OCI-LY3 (cell line): Measurements from ENCODE around the gene XPA.

ENCODE experiments used
- H2AFZ ChIP-seq: fragments of 200-600, 300-600 bp; shearing (Covaris generic); 2 replicates; pipeline ENCODE4 v1.6.0; 2014; ENCODE audit warnings: antibody characterized with exemption, low read depth, low read length
- H3K27ac ChIP-seq: fragments of 200-600, 300-600 bp; sonication (generic); 2 replicates; pipeline ENCODE4 v1.5.1; 2014; ENCODE audit warnings: mild to moderate bottlenecking, low read length, moderate library complexity, mixed read lengths
- H3K27me3 ChIP-seq: fragments of 200-600, 300-600 bp; sonication (generic); 2 replicates; pipeline ENCODE4 v1.6.1; 2014; ENCODE audit warnings: low read depth, low read length, mixed read lengths
- H3K36me3 ChIP-seq: fragments of 200-600, 300-600 bp; sonication (generic); replicated peaks from 2 replicates; pipeline ENCODE3; 2014; ENCODE audit warnings: low read depth, low read length, mixed read lengths
- H3K4me1 ChIP-seq: fragments of 300-600, 200-600 bp; sonication (generic); 2 replicates; pipeline ENCODE4 v1.6.1; 2014; ENCODE audit warnings: low read length, mixed read lengths
- H3K4me2 ChIP-seq: fragments of 200-600, 300-600 bp; sonication (generic); 2 replicates; pipeline ENCODE4 v1.6.1; 2014; ENCODE audit warnings: low read length, mixed read lengths
- H3K4me3 ChIP-seq: fragments of 300-600, 200-600 bp; sonication (generic); 2 replicates; pipeline ENCODE4 v1.5.1; 2014; ENCODE audit warnings: antibody characterized with exemption, mild to moderate bottlenecking, low read length, moderate library complexity
- H3K79me2 ChIP-seq: fragments of 300-600, 200-600 bp; shearing (Covaris generic); 2 replicates; pipeline ENCODE4 v1.6.1; 2014; ENCODE audit warnings: mild to moderate bottlenecking, low read length, mixed read lengths
- H3K9ac ChIP-seq: fragments of 300-600, 200-600 bp; shearing (Covaris generic); 2 replicates; pipeline ENCODE4 v1.6.0; 2014; ENCODE audit warnings: mild to moderate bottlenecking, low read length, moderate library complexity
- H3K9me3 ChIP-seq: fragments of 200-600, 300-600 bp; shearing (Covaris generic); 2 replicates; pipeline ENCODE4 v1.6.1; 2014; ENCODE audit warnings: low read length, mixed read lengths; ENCODE audit not compliant: insufficient read depth
- H4K20me1 ChIP-seq: fragments of 200-600, 300-600 bp; sonication (generic); 2 replicates; pipeline ENCODE4 v1.6.1; 2016; ENCODE audit warnings: low read length, mixed read lengths; ENCODE audit not compliant: insufficient read depth
- EZH2phosphoT487 ChIP-seq: fragments of 200-600 bp; shearing (Covaris generic); IDR thresholded peaks from 2 replicates; pipeline ENCODE4 v1.6.1; 2018; ENCODE audit warnings: antibody characterized with exemption, mixed run types, low read depth
- TF ChIP-seq, protein P1 (sequence below): fragments of 200-600, 300-600 bp; sonication (generic); IDR thresholded peaks from 2 replicates; pipeline ENCODE4 v1.5.1; 2014; ENCODE audit warnings: antibody characterized with exemption, low read length, low read depth

The XPA gene

DNA sequence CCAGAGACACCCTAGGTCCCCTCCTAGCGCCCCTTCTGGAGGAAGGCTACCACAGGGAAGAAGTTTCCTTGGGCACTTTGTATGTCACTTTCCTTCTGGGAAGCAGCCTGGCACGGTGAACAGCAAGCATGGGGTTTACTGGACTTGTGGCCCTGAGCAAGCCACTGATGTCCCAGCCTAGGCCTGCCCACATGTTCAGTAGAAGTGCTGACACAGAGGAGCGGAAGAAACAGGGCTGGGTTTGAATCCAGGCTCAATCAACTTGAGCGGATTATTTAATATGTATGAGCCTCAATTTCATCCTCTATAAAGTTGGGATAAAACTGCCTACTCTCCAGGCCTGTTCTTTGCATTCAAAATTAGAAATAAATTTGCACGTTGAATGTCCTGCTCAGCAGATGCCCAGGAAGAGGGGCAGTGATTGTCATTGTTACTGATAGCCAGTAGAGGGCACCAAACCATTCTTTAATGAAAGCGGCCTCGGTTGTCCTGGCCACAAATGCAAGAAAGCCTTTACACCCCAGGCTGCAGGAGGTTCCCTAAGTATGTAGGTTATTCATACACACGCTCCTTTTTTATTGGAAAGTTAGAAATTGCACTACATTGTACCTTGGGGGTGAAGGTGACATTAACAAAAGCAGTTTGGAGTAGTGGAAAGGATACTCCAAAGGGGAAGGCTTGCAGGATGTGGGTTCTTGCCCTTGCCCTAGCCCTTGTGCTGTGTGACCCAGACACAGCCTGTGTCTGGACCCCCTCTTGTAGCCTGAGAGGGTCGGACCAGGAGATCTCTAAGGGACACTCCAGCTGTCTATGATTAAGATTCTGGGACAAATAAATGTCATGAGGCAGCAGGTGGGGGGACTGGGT lies 13.4 kb upstream of the XPA start:
- TF ChIP-seq EZH2phosphoT487: no peak
- TF ChIP-seq, protein P1, sequence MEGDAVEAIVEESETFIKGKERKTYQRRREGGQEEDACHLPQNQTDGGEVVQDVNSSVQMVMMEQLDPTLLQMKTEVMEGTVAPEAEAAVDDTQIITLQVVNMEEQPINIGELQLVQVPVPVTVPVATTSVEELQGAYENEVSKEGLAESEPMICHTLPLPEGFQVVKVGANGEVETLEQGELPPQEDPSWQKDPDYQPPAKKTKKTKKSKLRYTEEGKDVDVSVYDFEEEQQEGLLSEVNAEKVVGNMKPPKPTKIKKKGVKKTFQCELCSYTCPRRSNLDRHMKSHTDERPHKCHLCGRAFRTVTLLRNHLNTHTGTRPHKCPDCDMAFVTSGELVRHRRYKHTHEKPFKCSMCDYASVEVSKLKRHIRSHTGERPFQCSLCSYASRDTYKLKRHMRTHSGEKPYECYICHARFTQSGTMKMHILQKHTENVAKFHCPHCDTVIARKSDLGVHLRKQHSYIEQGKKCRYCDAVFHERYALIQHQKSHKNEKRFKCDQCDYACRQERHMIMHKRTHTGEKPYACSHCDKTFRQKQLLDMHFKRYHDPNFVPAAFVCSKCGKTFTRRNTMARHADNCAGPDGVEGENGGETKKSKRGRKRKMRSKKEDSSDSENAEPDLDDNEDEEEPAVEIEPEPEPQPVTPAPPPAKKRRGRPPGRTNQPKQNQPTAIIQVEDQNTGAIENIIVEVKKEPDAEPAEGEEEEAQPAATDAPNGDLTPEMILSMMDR: peak; percentile 83
- H2AFZ ChIP-seq: 0 out of 2 replicates have a peak overlapping the region, but pooled peaks have one; percentile 20

DNA sequence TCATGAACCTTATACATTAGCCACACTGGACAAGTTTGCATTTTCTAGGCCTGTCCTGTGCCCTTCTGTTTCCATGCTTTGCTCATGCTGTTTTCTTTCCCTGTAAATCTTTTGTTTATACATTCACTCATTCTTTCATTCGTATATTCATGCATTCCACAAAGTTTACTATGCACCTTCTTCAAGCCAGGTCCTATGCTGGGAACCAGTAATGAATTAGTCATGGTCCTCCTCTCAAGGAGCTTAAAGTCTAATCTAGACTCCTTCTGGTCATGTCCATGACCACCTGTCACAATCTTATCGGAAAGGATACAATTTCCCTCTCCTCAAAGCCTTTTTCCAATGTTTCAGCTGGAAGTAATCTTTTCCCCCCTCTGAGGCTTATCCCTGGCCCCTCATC lies 9.1 kb upstream of the XPA start:
- Histone ChIP-seq H2AFZ (no peak overlapping the region), H3K79me2 (no peaks in the 10 kb centered on the region), H3K4me3 (no peak overlapping the region), H3K27ac (no peak overlapping the region), H3K4me2 (no peak overlapping the region), H3K36me3 (no peaks in the 10 kb centered on the region), H3K4me1 (no peaks in the 10 kb centered on the region), H3K9me3 (no peaks in the 10 kb centered on the region), H3K27me3 (peaks cover 6% of the 10 kb centered on the region; the same call in 1 of the 2 replicates), H4K20me1 (no peaks in the 10 kb centered on the region), H3K9ac (no peak overlapping the region)
- TF ChIP-seq EZH2phosphoT487: no peak
- TF ChIP-seq, protein P1: no peak

More for the DNA sequence above, 13.4 kb upstream of the XPA start:
- no peaks in the 10 kb centered on the region for H3K4me1 ChIP-seq
- no peaks in the 10 kb centered on the region for H3K9me3 ChIP-seq
- peaks cover 6% of the 10 kb centered on the region; the same call in 1 of the 2 replicates for H3K27me3 ChIP-seq
- peak overlapping the region; percentile 35; the same call in 1 of the 2 replicates for H3K4me2 ChIP-seq
- H3K79me2 ChIP-seq: no peaks in the 10 kb centered on the region
- H3K9ac ChIP-seq: no peak overlapping the region
- no peaks in the 10 kb centered on the region for H3K36me3 ChIP-seq
- no peak overlapping the region for H3K27ac ChIP-seq
- H3K4me3 ChIP-seq: no peak overlapping the region
- H4K20me1 ChIP-seq: no peaks in the 10 kb centered on the region

DNA sequence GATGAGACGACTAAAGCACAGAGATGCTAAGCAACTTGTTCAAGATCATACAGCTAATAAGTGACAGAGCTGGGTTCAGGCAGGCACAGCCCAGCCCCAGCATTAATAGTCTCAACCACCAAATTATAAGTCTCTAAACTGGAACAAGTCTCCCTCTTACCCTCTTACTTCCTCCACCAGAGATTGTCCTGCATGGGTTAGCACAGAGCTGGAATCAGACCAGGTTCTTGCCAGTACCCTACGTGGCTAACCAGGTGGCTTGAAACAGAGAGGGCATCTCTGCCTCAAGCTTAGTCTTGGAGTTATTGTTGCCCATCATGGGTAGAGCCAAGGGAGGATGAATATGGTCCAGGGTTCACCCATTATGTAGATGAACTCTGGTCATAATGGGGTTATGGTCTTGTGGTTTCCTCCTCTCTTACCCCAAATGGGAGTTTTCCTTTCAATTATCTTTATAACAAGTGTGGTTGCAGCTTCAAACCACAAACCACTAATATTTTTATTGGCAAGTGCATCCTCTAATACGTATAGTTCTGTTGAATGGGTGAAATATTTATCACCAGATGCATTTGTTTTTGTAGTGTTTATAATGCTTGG lies 8.3 kb upstream of the XPA start:
- Histone ChIP-seq H3K4me2 (no peak overlapping the region), H2AFZ (no peak overlapping the region)

More for the DNA sequence above, 8.3 kb upstream of the XPA start:
- Histone ChIP-seq H3K4me3 (no peak overlapping the region), H3K9me3 (no peaks in the 10 kb centered on the region), H3K79me2 (no peaks in the 10 kb centered on the region), H3K27me3 (peaks cover 6% of the 10 kb centered on the region; the same call in 1 of the 2 replicates), H3K4me1 (no peaks in the 10 kb centered on the region), H4K20me1 (no peaks in the 10 kb centered on the region), H3K9ac (no peak overlapping the region), H3K27ac (no peak overlapping the region), H3K36me3 (no peaks in the 10 kb centered on the region)
- no peak for TF ChIP-seq EZH2phosphoT487
- TF ChIP-seq, protein P1: no peak
